HL-60 (cell line): Measurements from ENCODE around the gene TGFA.
A peak's percentile ranks its signal among the peaks of the same experiment; 100 is the strongest.

Source experiments
- DNase-seq, 2 experiments: peaks; one replicate each; pipeline ENCODE4 v3.0.0-alpha.2; 2010 to 2020; ENCODE audit warnings: low read depth in 1 of 2, low spot score in 1 of 2
- H3K27ac ChIP-seq: fragments of 250-450 bp; sonication (Bioruptor Pico); replicated peaks from 2 replicates; pipeline ENCODE4 v1.5.1; 2020; ENCODE audit warnings: mild to moderate bottlenecking, moderate library complexity
- H3K27me3 ChIP-seq: fragments of 250-450 bp; sonication (Bioruptor Pico); 2 replicates; pipeline ENCODE4 v1.5.1; 2021; ENCODE audit warnings: mild to moderate bottlenecking, moderate library complexity; ENCODE audit not compliant: insufficient read depth, poor library complexity, severe bottlenecking
- H3K4me3 ChIP-seq: replicated peaks from 2 replicates; pipeline ENCODE4 v1.5.1; 2011; ENCODE audit warnings: mild to moderate bottlenecking, control low read depth, low read length; ENCODE audit not compliant: insufficient read depth
- CTCF ChIP-seq: IDR thresholded peaks from one replicate; pipeline ENCODE4 v1.5.1; 2011; ENCODE audit warnings: low read length, control low read depth, inconsistent platforms; ENCODE audit not compliant: insufficient read depth
- GABPA ChIP-seq: IDR thresholded peaks from 2 replicates; pipeline ENCODE4 v1.6.1; 2012; ENCODE audit warnings: low read depth
- POLR2AphosphoS5 ChIP-seq: IDR thresholded peaks from 2 replicates; pipeline ENCODE4 v1.6.1; 2012; ENCODE audit warnings: low read depth
- SPI1 ChIP-seq: IDR thresholded peaks from 2 replicates; pipeline ENCODE4 v1.6.1; 2012; ENCODE audit warnings: low read depth, mild to moderate bottlenecking, borderline replicate concordance
- long read RNA-seq: library from polyadenylated mRNA; unstranded; transcript quantifications from one replicate; pipeline ENCODE4 v2.0.0, GENCODE V29; 2020
- TF ChIP-seq, protein P1 (sequence below): IDR thresholded peaks from 2 replicates; pipeline ENCODE4 v1.6.1; 2012; ENCODE audit warnings: low read depth; ENCODE audit not compliant: insufficient replicate concordance

Gene TGFA
- long read RNA-seq, full-length matches to known transcripts = 3 of 3 reads
- long read RNA-seq, partial matches to known transcripts = 0 of 3 reads
- long read RNA-seq, other reads (novel, unspliced or antisense) = 0 of 3 reads

GRCh38 chr2:70553584-70554337, at the start of gene TGFA:
Gene TGFA, minus strand, starts transcription at chr2:70553826. Its CDS starts 59 bp downstream, at chr2:70553767.
- Histone ChIP-seq H3K27me3 (peaks cover 13% of the 10 kb centered on the region), H3K27ac (peak within 1 kb of the TSS; percentile 45), H3K4me3 (peak within 1 kb of the TSS; percentile 68)
- TF ChIP-seq POLR2AphosphoS5 (no peak), CTCF (peak; percentile 67), GABPA (no peak), SPI1 (peak; percentile 69; the same call in 1 of the 2 replicates)
- TF ChIP-seq, protein P1, sequence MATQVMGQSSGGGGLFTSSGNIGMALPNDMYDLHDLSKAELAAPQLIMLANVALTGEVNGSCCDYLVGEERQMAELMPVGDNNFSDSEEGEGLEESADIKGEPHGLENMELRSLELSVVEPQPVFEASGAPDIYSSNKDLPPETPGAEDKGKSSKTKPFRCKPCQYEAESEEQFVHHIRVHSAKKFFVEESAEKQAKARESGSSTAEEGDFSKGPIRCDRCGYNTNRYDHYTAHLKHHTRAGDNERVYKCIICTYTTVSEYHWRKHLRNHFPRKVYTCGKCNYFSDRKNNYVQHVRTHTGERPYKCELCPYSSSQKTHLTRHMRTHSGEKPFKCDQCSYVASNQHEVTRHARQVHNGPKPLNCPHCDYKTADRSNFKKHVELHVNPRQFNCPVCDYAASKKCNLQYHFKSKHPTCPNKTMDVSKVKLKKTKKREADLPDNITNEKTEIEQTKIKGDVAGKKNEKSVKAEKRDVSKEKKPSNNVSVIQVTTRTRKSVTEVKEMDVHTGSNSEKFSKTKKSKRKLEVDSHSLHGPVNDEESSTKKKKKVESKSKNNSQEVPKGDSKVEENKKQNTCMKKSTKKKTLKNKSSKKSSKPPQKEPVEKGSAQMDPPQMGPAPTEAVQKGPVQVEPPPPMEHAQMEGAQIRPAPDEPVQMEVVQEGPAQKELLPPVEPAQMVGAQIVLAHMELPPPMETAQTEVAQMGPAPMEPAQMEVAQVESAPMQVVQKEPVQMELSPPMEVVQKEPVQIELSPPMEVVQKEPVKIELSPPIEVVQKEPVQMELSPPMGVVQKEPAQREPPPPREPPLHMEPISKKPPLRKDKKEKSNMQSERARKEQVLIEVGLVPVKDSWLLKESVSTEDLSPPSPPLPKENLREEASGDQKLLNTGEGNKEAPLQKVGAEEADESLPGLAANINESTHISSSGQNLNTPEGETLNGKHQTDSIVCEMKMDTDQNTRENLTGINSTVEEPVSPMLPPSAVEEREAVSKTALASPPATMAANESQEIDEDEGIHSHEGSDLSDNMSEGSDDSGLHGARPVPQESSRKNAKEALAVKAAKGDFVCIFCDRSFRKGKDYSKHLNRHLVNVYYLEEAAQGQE = no peak
- DNase-seq = peak; percentile 41 to 79

DNA sequence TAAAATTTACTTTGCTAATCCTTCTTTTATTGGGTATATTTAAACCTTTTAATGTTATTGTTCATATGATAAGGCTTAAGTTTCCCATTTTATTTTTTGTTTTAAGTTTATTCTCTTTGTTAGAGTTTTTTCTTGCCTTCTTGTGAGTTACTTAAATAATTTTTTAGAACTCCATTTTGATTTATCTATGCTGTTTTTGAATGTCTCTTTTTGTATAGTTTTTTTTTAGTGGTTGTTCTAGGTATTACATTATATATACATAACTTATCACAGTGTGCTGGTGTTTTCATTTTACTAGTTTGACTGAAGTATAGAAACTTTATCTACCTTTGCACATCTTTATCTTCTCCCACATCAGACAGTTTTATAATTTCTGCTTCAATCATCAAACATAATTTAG, 49.4 kb upstream of the TGFA start:
- Histone ChIP-seq H3K27ac (no peak overlapping the region), H3K27me3 (no peaks in the 10 kb centered on the region), H3K4me3 (no peak overlapping the region)
- TF ChIP-seq SPI1 (no peak), POLR2AphosphoS5 (no peak), CTCF (no peak), GABPA (no peak)
- TF ChIP-seq, protein P1 = no peak
- DNase-seq = no peak

DNA sequence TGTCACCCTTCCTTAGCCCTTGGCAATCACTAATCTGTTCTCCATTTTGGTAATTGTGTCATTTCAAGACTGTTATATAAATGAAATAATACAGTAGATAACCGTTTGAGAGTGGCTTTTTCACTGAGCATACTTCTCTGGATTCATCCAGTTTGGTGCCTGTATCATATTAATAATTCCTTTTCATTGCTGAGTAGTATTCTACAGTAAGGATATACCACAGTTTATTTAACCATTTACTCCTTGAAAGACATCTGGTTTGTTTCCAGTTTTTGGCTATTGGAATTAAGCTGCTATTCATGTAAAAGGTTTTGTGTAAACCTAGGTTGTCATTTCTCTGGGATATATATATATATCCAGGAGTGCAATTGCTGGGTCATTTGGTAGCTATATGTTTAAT, 44.6 kb upstream of the TGFA start:
- Histone ChIP-seq H3K4me3 (no peak overlapping the region), H3K27me3 (no peaks in the 10 kb centered on the region), H3K27ac (no peak overlapping the region)
- no peak for DNase-seq
- TF ChIP-seq, protein P1 = no peak
- TF ChIP-seq SPI1 (no peak), POLR2AphosphoS5 (no peak), GABPA (no peak), CTCF (no peak)
